Stimulated activated CD4-positive, alpha-beta T cell treated with anti-CD3 and anti-CD28 coated beads, Interleukin-12 subunit alpha, Interleukin-12 subunit beta, amount 100 ng/mL, for 4 hours (primary cell): ENCODE results near the gene VEGFB.
A peak's percentile ranks its signal among the peaks of the same experiment; 100 is the strongest.
"Not testable (repeated sequence)": the region's sequence is repeated elsewhere in the genome, so short reads cannot be mapped to it uniquely, and the experiment has no call there.

Source experiments
- DNase-seq: peaks from one replicate; pipeline ENCODE4 v3.0.0-alpha.2; 2020

VEGFB gene

GRCh38 chr11:64232182-64232966, 2.0 kb upstream of the VEGFB start:
- no peak for DNase-seq

- no peak for DNase-seq
Measured at GRCh38 chr11:64232967-64233315, 1.4 kb upstream of the VEGFB start.

GRCh38 chr11:64234647-64235379, 429 bp downstream of the VEGFB start:
- DNase-seq = no peak

GRCh38 chr11:64235437-64236161, 1.2 kb downstream of the VEGFB start:
- DNase-seq = no peak

GRCh38 chr11:64237484-64237951, 3.1 kb downstream of the VEGFB start:
- DNase-seq = no peak

GRCh38 chr11:64238076-64238475, 3.7 kb downstream of the VEGFB start:
- no peak for DNase-seq

GRCh38 chr11:64238999-64239398, 4.6 kb downstream of the VEGFB start:
- DNase-seq = no peak

GRCh38 chr11:64239662-64240434, 5.5 kb downstream of the VEGFB start:
- no peak for DNase-seq

GRCh38 chr11:64240435-64241240, 6.3 kb downstream of the VEGFB start, which contains the start of gene FKBP2:
Gene FKBP2 (plus strand): TSS chr11:64241095. CDS start chr11:64242388, 1,293 bp downstream.
- DNase-seq = peak; percentile 98

GRCh38 chr11:64241241-64241490, 6.8 kb downstream of the VEGFB start:
- peak; percentile 100 for DNase-seq

- no peak for DNase-seq
Measured at GRCh38 chr11:64241491-64242374, 7.3 kb downstream of the VEGFB start.

GRCh38 chr11:64243236-64243854, 9.0 kb downstream of the VEGFB start:
- DNase-seq = no peak

GRCh38 chr11:64244107-64244506, 9.7 kb downstream of the VEGFB start:
- no peak for DNase-seq

- no peak for DNase-seq
Measured at GRCh38 chr11:64244966-64245365, 10.6 kb downstream of the VEGFB start.

GRCh38 chr11:64245401-64245796, 11.0 kb downstream of the VEGFB start:
- no peak for DNase-seq

- peak; percentile 80 for DNase-seq
Measured at GRCh38 chr11:64245797-64246620, 11.6 kb downstream of the VEGFB start.

GRCh38 chr11:64246621-64246870, 12.2 kb downstream of the VEGFB start:
- DNase-seq = not testable (repeated sequence)

- DNase-seq = peak; percentile 85
Measured at GRCh38 chr11:64246871-64247728, 12.7 kb downstream of the VEGFB start, which contains the start of gene PPP1R14B. Gene PPP1R14B (minus strand): TSS chr11:64246943. CDS start chr11:64246673, 270 bp downstream.
